IMR-90 (cell line): ENCODE results near the gene FBXW8. TPM values are rescaled to one million over a fixed set of nuclear protein-coding genes. Genes with fewer than 3 reads are reported as not detected.

Experiments used
- ATAC-seq: fragments of 200-7000 bp; cut with Tn5 transposase; 2 replicates; pipeline ENCODE4 v1.9.1; 2020; ENCODE audit warnings: low read depth, mild to moderate bottlenecking, moderate library complexity
- BruUV-seq: library from RNA; stranded (reverse); fragments of 400-500 nt; replicated peaks from 2 replicates; lab custom pipeline; 2021; lab: Mats Ljungman, UMichigan
- CTCF ChIA-PET: fragments of 300-600 bp; formaldehyde crosslinking; extraction: SDS; loops from one replicate; lab custom pipeline; 2021; ENCODE audit warnings: antibody characterized with exemption; lab: Yijun Ruan, JAX
- POLR2A ChIA-PET: fragments of 300-600 bp; sonication (Branson Sonifier 250); formaldehyde crosslinking; loops from one replicate; lab custom pipeline; 2022; ENCODE audit warnings: antibody characterized with exemption; ENCODE audit not compliant: unreplicated experiment; lab: Charles Lee
- DNase-seq: peaks from one replicate; pipeline ENCODE4 v3.0.0; 2013
- H2AFZ ChIP-seq: replicated peaks from 2 replicates; pipeline ENCODE3; 2013; ENCODE audit warnings: low read length, mild to moderate bottlenecking; ENCODE audit not compliant: poor library complexity
- H2AK5ac ChIP-seq: 2 replicates; pipeline ENCODE4 v1.6.1; 2013; ENCODE audit warnings: low read depth, low read length, inconsistent platforms
- H2AK9ac ChIP-seq: replicated peaks from 2 replicates; pipeline ENCODE3; 2013; ENCODE audit warnings: mild to moderate bottlenecking, low read depth, low read length, moderate library complexity; ENCODE audit not compliant: poor library complexity
- H2BK120ac ChIP-seq: 2 replicates; pipeline ENCODE4 v1.6.1; 2013; ENCODE audit warnings: low read depth, low read length, inconsistent platforms
- H2BK15ac ChIP-seq: 3 replicates; pipeline ENCODE4 v1.6.1; 2013; ENCODE audit warnings: low read depth, low read length, inconsistent platforms
- H2BK20ac ChIP-seq: 2 replicates; pipeline ENCODE4 v1.6.1; 2013; ENCODE audit warnings: low read depth, mild to moderate bottlenecking, inconsistent platforms, low read length, moderate library complexity
- H2BK5ac ChIP-seq: 2 replicates; pipeline ENCODE4 v1.6.1; 2013; ENCODE audit warnings: mild to moderate bottlenecking, low read depth, low read length, inconsistent platforms; ENCODE audit not compliant: poor library complexity, severe bottlenecking
- H3K14ac ChIP-seq: replicated peaks from 2 replicates; pipeline ENCODE4 v1.6.1; 2013; ENCODE audit warnings: low read depth, low read length, inconsistent platforms
- H3K18ac ChIP-seq: 2 replicates; pipeline ENCODE4 v1.6.1; 2013; ENCODE audit warnings: low read depth, low read length, control low read depth
- H3K23ac ChIP-seq: 2 replicates; pipeline ENCODE4 v1.6.1; 2013; ENCODE audit warnings: low read depth, low read length, inconsistent platforms
- H3K27ac ChIP-seq: 2 replicates; pipeline ENCODE4 v1.5.1; 2013; ENCODE audit warnings: mild to moderate bottlenecking, control low read depth, low read length; ENCODE audit not compliant: insufficient read depth
- H3K27me3 ChIP-seq: 2 replicates; pipeline ENCODE4 v1.6.1; 2013; ENCODE audit warnings: low read length; ENCODE audit not compliant: control insufficient read depth, insufficient read depth
- H3K36me3 ChIP-seq: 2 replicates; pipeline ENCODE4 v1.6.1; 2013; ENCODE audit warnings: low read length, mixed read lengths; ENCODE audit not compliant: control insufficient read depth, insufficient read depth
- H3K4ac ChIP-seq: 2 replicates; pipeline ENCODE4 v1.6.1; 2013; ENCODE audit warnings: low read depth, low read length, inconsistent platforms
- H3K4me1 ChIP-seq: 2 replicates; pipeline ENCODE4 v1.6.1; 2013; ENCODE audit warnings: low read length, mixed read lengths; ENCODE audit not compliant: control insufficient read depth, insufficient read depth
- H3K4me2 ChIP-seq: 2 replicates; pipeline ENCODE4 v1.6.1; 2013; ENCODE audit warnings: low read depth, mild to moderate bottlenecking, control low read depth, low read length, moderate library complexity
- H3K4me3 ChIP-seq: 2 replicates; pipeline ENCODE4 v1.5.1; 2013; ENCODE audit warnings: low read depth, mild to moderate bottlenecking, control low read depth, low read length, moderate library complexity; ENCODE audit not compliant: insufficient read depth
- H3K56ac ChIP-seq: 2 replicates; pipeline ENCODE4 v1.6.1; 2013; ENCODE audit warnings: low read length, inconsistent platforms; ENCODE audit not compliant: insufficient read depth; ENCODE audit errors: extremely low read depth
- H3K79me1 ChIP-seq, 2 experiments: 2 replicates each; pipeline ENCODE4 v1.6.1; 2013; ENCODE audit warnings: low read length in 2 of 2, inconsistent platforms in 1 of 2, low read depth in 1 of 2
- H3K9ac ChIP-seq: 2 replicates; pipeline ENCODE4 v1.6.1; 2013; ENCODE audit warnings: low read depth, low read length, control low read depth
- H3K9me1 ChIP-seq: 2 replicates; pipeline ENCODE4 v1.6.1; 2013; ENCODE audit warnings: low read length, inconsistent platforms; ENCODE audit not compliant: insufficient read depth
- H3K9me3 ChIP-seq: 2 replicates; pipeline ENCODE4 v1.6.1; 2013; ENCODE audit warnings: low read length; ENCODE audit not compliant: control insufficient read depth, insufficient read depth
- H4K20me1 ChIP-seq: 2 replicates; pipeline ENCODE4 v1.6.1; 2013; ENCODE audit warnings: low read length, inconsistent platforms; ENCODE audit not compliant: insufficient read depth
- H4K5ac ChIP-seq: 2 replicates; pipeline ENCODE4 v1.6.1; 2013; ENCODE audit warnings: mild to moderate bottlenecking, low read depth, low read length, control low read depth
- H4K8ac ChIP-seq, 2 experiments: 2 replicates each; pipeline ENCODE4 v1.6.1; 2013; ENCODE audit warnings: low read depth in 2 of 2, low read length in 2 of 2, control low read depth in 1 of 2, inconsistent platforms in 1 of 2
- H4K91ac ChIP-seq: 2 replicates; pipeline ENCODE4 v1.6.1; 2013; ENCODE audit warnings: low read depth, low read length, inconsistent platforms; ENCODE audit not compliant: insufficient read depth
- BHLHE40 ChIP-seq: fragments of 150-350 bp; IDR thresholded peaks from 2 replicates; pipeline ENCODE4 v1.6.1; 2016; ENCODE audit warnings: mild to moderate bottlenecking, low read depth, low read length
- CEBPB ChIP-seq: IDR thresholded peaks from 2 replicates; pipeline ENCODE4 v1.6.1; 2012; ENCODE audit warnings: low read depth, low read length, improper control_type of control experiment
- POLR2A ChIP-seq: IDR thresholded peaks from 2 replicates; pipeline ENCODE4 v1.6.1; 2012; ENCODE audit warnings: mild to moderate bottlenecking, low read depth, low read length
- RCOR1 ChIP-seq: IDR thresholded peaks from 2 replicates; pipeline ENCODE4 v1.6.1; 2012; ENCODE audit warnings: mild to moderate bottlenecking, low read length, improper control_type of control experiment; ENCODE audit not compliant: insufficient replicate concordance
- dilution Hi-C: fragments of 300-500 bp; cut with HindIII; formaldehyde crosslinking; loops from one replicate; pipeline ENCODE4 v1.14.3; 2018; ENCODE audit warnings: low sequenced_read_pairs; ENCODE audit not compliant: unreplicated experiment
- in situ Hi-C: fragments of 300-500 bp; cut with MboI; formaldehyde crosslinking; loops from 3 replicates; pipeline ENCODE4 v1.14.3; 2019; ENCODE audit warnings: low sequenced_read_pairs, inconsistent platforms, mixed read lengths
- intact Hi-C: fragments of 100-400 bp; cut with micrococcal nuclease; formaldehyde crosslinking; loops from 2 replicates; pipeline ENCODE4 v1.10.0; 2022
- polyA plus RNA-seq, 3 experiments: library from polyadenylated mRNA; depleted of rRNA; stranded (reverse); fragments of >200 nt; gene quantifications; 2 replicates each; pipeline ENCODE4 v1.2.3, GENCODE V29; 2012; ENCODE audit warnings: low replicate concordance in 1 of 3
- total RNA-seq: library from RNA; depleted of rRNA; stranded (reverse); fragments of >200 nt; gene quantifications from 2 replicates; pipeline ENCODE4 v1.2.3, GENCODE V29; 2012

FBXW8 gene
- total and polyA plus RNA-seq, 2 of the 4 experiments (the other 2 are of a cell fraction) = 20.3 to 25.8 TPM

GRCh38 chr12:116990329-116990728, 79.6 kb downstream of the FBXW8 start:
- peak overlapping the region; percentile 78 for H2BK5ac ChIP-seq
- H4K20me1 ChIP-seq = peaks cover 7% of the 10 kb centered on the region
- ATAC-seq (peak; percentile 27), DNase-seq (no peak)
- ChIA-PET CTCF (no interaction called here), POLR2A (no interaction called here)
- in situ Hi-C loops (no loop called here), dilution Hi-C loops (no loop called here), intact Hi-C loops (no loop called here)
- no peak overlapping the region for H3K27ac ChIP-seq
- H3K27me3 ChIP-seq = no peaks in the 10 kb centered on the region
- no peak overlapping the region for H2AK5ac ChIP-seq
- peaks cover 15 to 27% of the 10 kb centered on the region in 2 experiments for H3K79me1 ChIP-seq
- H4K8ac ChIP-seq = peak overlapping the region in 1 of 2 experiments; percentile 32; a peak in 1 of 4 replicates
- H3K4me2 ChIP-seq = no peak overlapping the region; the same call in 1 of the 2 replicates
- H3K36me3 ChIP-seq = peaks cover 25% of the 10 kb centered on the region
- no peak overlapping the region for H2BK120ac ChIP-seq
- H3K4ac ChIP-seq = no peak overlapping the region
- H3K14ac ChIP-seq = no peak overlapping the region
- H2AFZ ChIP-seq = no peak overlapping the region
- no peak overlapping the region for H3K4me3 ChIP-seq
- no peak overlapping the region for H4K5ac ChIP-seq
- no peak overlapping the region for H2BK15ac ChIP-seq
- H3K9ac ChIP-seq = no peak overlapping the region
- peaks cover 7% of the 10 kb centered on the region for H3K9me1 ChIP-seq
- H3K56ac ChIP-seq = no peak overlapping the region
- H4K91ac ChIP-seq = no peak overlapping the region
- no TSS peak for BruUV-seq
- no peak overlapping the region for H3K23ac ChIP-seq
- H2BK20ac ChIP-seq = 0 out of 2 replicates have a peak overlapping the region, but pooled peaks have one; percentile 29
- no peak overlapping the region for H3K18ac ChIP-seq
- TF ChIP-seq RCOR1 (no peak), POLR2A (no peak), CEBPB (no peak), BHLHE40 (no peak)
- H2AK9ac ChIP-seq = no peak overlapping the region
- no peaks in the 10 kb centered on the region for H3K9me3 ChIP-seq
- peaks cover 4% of the 10 kb centered on the region; the same call in 1 of the 2 replicates for H3K4me1 ChIP-seq
